ENCODE results near the gene ASPDH.

DNA sequence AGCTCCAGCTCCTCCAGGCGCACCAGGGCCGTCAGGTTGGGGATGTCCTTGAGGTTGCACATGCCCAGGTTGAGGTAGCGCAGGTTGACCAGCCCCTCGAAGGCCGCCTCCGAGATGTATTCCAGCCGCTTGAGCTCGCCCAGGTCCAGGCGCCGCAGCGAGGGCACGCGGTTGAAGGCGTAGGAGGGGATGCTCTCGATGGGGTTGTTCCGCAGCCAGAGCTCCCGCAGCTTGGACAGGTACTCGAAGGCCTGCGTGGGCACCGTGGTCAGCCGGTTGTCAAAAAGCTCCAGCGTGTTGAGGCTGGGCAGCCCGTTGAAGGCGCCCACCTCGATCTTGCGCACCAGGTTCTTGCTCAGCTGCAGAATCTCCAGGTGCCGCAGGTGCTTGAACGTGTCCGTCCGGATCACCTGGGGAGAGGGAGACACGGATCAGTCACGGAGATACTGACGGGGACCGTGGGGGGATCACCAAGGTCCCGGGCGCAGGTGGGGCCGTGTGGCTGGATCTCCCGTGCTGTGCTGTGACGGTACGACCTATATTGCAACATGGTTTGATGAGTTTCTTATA lies 5.4 kb upstream of the ASPDH start:
- no peak for TF ChIP-seq POLR2A (IDR thresholded peaks at IDR 0.05; ENCODE audit: low read depth, low read length)
- no peak for TF ChIP-seq POLR2AphosphoS5 (IDR thresholded peaks at IDR 0.05; ENCODE audit: low read depth, low read length)
